HUES48 (cell line): Measurements from ENCODE around the gene ZCWPW2.

Experiments used
- H3K27ac ChIP-seq: one replicate; pipeline ENCODE4 v1.7.0; 2013; ENCODE audit warnings: low read depth, low read length, inconsistent platforms
- H3K27me3 ChIP-seq: 2 replicates; pipeline ENCODE4 v1.6.1; 2013; ENCODE audit warnings: mild to moderate bottlenecking, low read length; ENCODE audit not compliant: control insufficient read depth, insufficient read depth
- H3K36me3 ChIP-seq: 2 replicates; pipeline ENCODE4 v1.6.1; 2013; ENCODE audit warnings: low read length; ENCODE audit not compliant: control insufficient read depth, insufficient read depth
- H3K4me1 ChIP-seq: 2 replicates; pipeline ENCODE4 v1.6.1; 2013; ENCODE audit warnings: mild to moderate bottlenecking, low read length; ENCODE audit not compliant: control insufficient read depth, insufficient read depth
- H3K4me3 ChIP-seq: 2 replicates; pipeline ENCODE4 v1.5.1; 2013; ENCODE audit warnings: mild to moderate bottlenecking, low read depth, low read length
- H3K9ac ChIP-seq: 2 replicates; pipeline ENCODE4 v1.6.1; 2013; ENCODE audit warnings: mild to moderate bottlenecking, low read depth, low read length, moderate library complexity
- H3K9me3 ChIP-seq: 2 replicates; pipeline ENCODE4 v1.6.1; 2013; ENCODE audit warnings: low read length; ENCODE audit not compliant: control insufficient read depth, insufficient read depth

The ZCWPW2 gene

DNA sequence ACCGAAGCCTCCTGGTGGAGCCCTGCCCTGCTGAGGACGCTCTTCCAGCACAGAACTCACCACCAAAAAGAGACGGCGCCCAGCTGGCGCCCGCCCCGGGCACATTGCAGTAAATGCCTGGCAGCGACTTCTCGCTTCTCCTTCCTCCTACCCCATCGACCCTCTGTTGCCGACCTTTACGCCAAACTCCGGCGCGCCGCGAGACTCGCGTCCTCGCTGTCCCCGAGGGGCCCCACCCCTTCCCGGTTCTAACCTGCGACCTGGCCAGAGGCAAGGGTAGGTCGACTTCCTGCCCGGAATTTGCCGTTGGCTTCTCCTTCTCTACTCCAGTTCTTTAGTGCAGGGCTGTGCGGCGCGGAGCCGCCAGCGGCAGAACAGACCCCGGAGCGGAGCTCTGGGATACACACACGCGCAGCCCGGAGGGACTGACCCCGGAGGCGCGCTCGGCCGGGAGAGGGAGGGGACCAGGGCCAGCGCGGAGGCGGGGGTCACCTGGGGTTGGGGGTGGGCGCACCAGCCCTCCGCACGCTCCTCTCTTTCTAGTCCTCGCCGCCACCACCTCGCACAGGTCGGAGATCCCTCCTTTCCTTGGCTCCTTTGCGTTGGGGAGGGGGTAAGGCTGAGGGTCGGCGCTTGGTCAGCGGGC is 226.7 kb downstream of the ZCWPW2 start:
- H3K36me3 ChIP-seq, result no peaks in the 10 kb centered on the region
- H3K27ac ChIP-seq, result peak overlapping the region; percentile 16
- peak overlapping the region; percentile 83 for H3K4me3 ChIP-seq
- peaks cover 39% of the 10 kb centered on the region for H3K27me3 ChIP-seq
- peaks cover 24% of the 10 kb centered on the region for H3K4me1 ChIP-seq
- peak overlapping the region; percentile 67 for H3K9ac ChIP-seq
- no peaks in the 10 kb centered on the region for H3K9me3 ChIP-seq
